Measurements from ENCODE around the gene RGS2. TPM values are rescaled to one million over a fixed set of nuclear protein-coding genes. Genes with fewer than 3 reads are reported as not detected.
A peak's percentile ranks its signal among the peaks of the same experiment; 100 is the strongest.

RGS2 gene
- total and polyA plus RNA-seq, 9 of the 15 experiments (the other 6 are each of a cell fraction or from before 2014, with no cell fraction given), result 2.5 to 5.4 (median 3.8) TPM

DNA sequence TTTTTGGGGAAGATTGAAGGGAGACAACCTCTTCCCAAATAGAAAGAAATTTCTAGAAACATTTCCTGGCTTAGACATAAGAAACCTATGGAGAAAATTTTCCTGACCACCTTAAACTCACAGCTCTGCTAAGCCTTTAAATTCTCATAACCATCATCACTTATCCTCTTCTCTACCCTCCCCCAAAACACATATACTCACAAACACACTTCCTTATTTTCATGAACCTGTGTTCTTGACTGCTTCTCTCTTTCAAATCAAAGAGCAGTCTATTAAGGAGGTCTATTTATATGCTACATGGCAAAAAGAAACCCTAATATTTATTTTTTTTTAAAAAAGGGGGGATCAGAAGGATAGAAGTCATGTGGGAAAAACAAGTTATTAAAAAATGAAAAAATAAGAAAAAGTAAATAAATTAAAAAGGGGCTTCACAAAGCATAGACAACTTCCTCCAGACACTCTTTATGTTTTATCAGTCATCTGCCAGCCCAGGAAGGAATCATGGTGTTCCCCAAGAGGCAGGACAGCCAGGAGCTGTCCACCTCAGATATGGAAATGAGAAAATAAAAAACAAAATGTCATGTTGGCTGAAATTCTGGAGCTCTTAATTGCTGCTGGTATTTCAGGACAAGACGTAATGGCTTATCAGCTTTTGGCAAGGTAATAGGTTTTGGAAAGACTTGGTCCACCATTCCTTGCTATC, 12.8 kb upstream of the RGS2 start:
- Histone ChIP-seq H3K27ac (ENCODE audit: extremely low read depth, low read depth, low read length) (no peak overlapping the region), H3K79me2 (ENCODE audit: control insufficient read depth, insufficient read depth, low read length) (no peaks in the 10 kb centered on the region), H3K9me3 (replicated peaks; ENCODE audit: control insufficient read depth, insufficient read depth, low read depth, low read length) (no peaks in the 10 kb centered on the region), H3K4me2 (ENCODE audit: insufficient read depth, low read length) (no peak overlapping the region), H3K4me1 (replicated peaks in 1 of 2; ENCODE audit: control insufficient read depth in 2 of 2, insufficient read depth in 2 of 2, low read length in 2 of 2) (no peaks in the 10 kb centered on the region), H2AFZ (ENCODE audit: low read depth, low read length) (no peak overlapping the region), H3K9ac (ENCODE audit: insufficient read depth in 1 of 2, low read depth in 2 of 2, low read length in 2 of 2) (no peak overlapping the region), H3K36me3 (ENCODE audit: control insufficient read depth, insufficient read depth, low read length) (no peaks in the 10 kb centered on the region), H4K20me1 (replicated peaks; ENCODE audit: control insufficient read depth, insufficient read depth, low read length) (no peaks in the 10 kb centered on the region), H3K4me3 (no peak overlapping the region), H3K27me3 (ENCODE audit: control insufficient read depth in 2 of 2, insufficient read depth in 2 of 2, low read length in 2 of 2) (no peaks in the 10 kb centered on the region), H3K9me1 (ENCODE audit: control insufficient read depth, insufficient read depth, low read length) (no peaks in the 10 kb centered on the region)
- in situ Hi-C loops (cut with MboI) (no loop called here), intact Hi-C loops (cut with micrococcal nuclease) (no loop called here)
- TF ChIP-seq, protein P1, sequence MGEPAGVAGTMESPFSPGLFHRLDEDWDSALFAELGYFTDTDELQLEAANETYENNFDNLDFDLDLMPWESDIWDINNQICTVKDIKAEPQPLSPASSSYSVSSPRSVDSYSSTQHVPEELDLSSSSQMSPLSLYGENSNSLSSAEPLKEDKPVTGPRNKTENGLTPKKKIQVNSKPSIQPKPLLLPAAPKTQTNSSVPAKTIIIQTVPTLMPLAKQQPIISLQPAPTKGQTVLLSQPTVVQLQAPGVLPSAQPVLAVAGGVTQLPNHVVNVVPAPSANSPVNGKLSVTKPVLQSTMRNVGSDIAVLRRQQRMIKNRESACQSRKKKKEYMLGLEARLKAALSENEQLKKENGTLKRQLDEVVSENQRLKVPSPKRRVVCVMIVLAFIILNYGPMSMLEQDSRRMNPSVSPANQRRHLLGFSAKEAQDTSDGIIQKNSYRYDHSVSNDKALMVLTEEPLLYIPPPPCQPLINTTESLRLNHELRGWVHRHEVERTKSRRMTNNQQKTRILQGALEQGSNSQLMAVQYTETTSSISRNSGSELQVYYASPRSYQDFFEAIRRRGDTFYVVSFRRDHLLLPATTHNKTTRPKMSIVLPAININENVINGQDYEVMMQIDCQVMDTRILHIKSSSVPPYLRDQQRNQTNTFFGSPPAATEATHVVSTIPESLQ (CRISPR knock-in tag; IDR thresholded peaks at IDR 0.05), result no peak
- TF ChIP-seq ZNF41 (CRISPR knock-in tag; conservative IDR thresholded peaks at IDR 0.05) (no peak), REST (IDR thresholded peaks at IDR 0.05; ENCODE audit: borderline replicate concordance) (0 out of 2 replicates have a peak, but pooled peaks have one; percentile 14), REST (CRISPR knock-in tag; IDR thresholded peaks at IDR 0.05; ENCODE audit: low read depth) (no peak), SPI1 (IDR thresholded peaks at IDR 0.05; ENCODE audit: borderline replicate concordance, low read depth, low read length) (0 out of 2 replicates have a peak, but pooled peaks have one; percentile 44), CBFA2T3 (IDR thresholded peaks at IDR 0.05) (peak; percentile 20; the same call in 1 of the 2 replicates)
- DNase-seq (ENCODE audit: extremely low read depth in 1 of 4, low spot score in 3 of 4) (no peak), FAIRE-seq (no peak), ATAC-seq (no peak)
- no TSS peak for BruUV-seq (replicated peaks)
- POLR2A ChIA-PET, result interaction anchor here (0.8 kb wide), 1 partner anchor 9 kb away, joined by 3 read pairs; no protein-coding TSS in a partner anchor
- CTCF ChIA-PET (ENCODE audit: low intra/inter-chr PET ratio), result no interaction called here
- WGBS (ENCODE audit: insufficient coverage, low coverage, missing lambda C conversion rate), result 0% methylated on average over 1 of the region's 1 CpG
